NCI-H1694 (cell line): ENCODE measurements around the gene OR52B6.
"Not testable (repeated sequence)": the region's sequence is repeated elsewhere in the genome, so short reads cannot be mapped to it uniquely, and the experiment has no call there.

Experiments
- DNase-seq: peaks from one replicate; lab custom pipeline; 2025; lab: John Stamatoyannopoulos, UW

The OR52B6 gene, protein sequence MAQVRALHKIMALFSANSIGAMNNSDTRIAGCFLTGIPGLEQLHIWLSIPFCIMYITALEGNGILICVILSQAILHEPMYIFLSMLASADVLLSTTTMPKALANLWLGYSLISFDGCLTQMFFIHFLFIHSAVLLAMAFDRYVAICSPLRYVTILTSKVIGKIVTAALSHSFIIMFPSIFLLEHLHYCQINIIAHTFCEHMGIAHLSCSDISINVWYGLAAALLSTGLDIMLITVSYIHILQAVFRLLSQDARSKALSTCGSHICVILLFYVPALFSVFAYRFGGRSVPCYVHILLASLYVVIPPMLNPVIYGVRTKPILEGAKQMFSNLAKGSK

DNA sequence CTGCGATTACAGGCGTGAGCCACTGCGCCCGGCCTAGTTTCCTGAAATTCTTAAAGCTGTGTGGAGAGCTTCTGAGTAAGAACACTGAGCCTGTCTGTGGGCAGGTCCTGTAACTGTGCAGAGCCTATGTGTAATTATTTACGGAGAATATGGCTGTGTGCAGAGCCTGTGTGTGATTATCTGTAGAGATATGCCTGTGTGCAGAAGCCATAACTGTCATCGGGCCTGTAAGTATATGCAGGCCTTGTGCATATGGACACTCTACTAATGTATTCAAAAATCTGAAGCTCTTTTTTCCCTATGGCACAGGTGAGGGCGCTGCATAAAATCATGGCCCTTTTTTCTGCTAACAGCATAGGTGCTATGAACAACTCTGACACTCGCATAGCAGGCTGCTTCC, at the start of gene OR52B6:
Gene OR52B6 (plus strand): TSS at position 301 of the 400 bp plus-strand sequence. CDS start 0 bp downstream, at position 301.
- no peak for DNase-seq

DNA sequence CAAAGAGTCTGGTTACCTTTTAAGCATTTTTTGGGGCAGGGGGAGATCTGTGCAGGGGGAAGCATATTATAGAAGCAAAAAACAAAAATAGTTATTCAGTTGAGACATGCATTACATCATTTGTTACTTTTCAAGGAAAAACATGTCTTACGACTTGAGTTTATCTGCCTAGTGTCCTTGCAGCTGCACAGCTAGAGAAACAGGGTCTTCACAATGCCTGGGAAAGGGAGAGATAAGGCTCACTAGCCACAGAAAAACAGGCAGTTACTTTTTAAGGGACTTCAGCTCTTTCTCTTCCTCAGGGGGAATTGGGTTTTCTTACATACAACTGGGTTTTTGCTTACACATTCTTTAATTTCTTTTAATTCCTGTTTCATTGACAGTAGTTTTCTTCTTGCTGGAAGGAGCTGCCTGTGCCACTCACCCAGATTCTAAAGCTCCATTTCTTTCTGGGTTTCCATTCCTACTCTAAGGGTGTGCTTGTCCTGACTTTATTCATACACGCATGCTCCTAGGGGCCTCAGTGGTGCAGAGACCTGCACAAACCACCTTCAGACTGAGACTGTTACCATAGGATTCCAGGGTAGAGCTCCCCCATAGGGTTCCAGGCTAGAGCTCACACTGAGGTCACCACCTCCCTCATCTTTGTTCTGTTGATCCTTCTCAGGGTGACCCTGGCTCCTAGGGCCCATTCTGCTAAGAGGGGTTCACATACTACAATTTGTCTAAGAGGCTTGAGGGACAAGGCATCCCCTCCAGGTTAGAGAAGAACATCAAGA, 49.4 kb upstream of the OR52B6 start:
- no peak for DNase-seq

DNA sequence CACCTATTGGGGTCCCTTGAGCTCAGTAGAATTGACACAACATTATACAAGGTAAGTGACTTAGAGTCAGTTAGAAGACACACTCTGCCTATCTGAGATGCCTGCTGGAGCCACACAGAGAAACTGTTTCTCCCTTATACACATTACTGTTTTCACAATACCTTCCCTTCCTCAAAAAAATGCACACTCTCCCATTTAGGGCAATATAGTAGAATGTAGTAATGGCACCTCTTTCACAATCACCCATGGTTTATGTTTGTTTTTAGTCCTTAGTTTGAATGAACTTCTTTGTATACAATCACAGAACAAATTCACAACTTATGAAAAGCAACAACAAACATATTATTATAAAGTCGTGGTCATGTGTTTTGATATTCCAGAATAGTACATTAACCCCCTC, 46.6 kb upstream of the OR52B6 start:
- DNase-seq: no peak

DNA sequence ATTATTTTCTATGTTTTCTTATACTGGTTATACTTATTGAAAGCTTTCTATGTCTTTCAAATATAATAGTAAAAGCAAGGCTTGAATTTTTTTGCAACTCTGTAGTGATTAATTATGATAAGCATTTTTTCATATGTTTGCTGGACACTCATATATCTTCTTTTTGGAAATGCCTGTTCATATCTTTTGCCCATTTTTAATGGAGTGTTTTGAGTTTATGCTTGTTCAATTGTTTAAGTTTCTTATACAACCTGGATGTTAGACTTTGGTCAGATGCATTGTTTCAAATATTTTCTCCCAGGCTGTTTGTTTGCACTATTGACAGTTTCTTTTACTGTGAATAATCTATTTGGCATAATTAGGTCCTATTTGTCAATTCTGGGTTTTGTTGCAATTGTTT, 44.2 kb upstream of the OR52B6 start:
- no peak for DNase-seq

DNA sequence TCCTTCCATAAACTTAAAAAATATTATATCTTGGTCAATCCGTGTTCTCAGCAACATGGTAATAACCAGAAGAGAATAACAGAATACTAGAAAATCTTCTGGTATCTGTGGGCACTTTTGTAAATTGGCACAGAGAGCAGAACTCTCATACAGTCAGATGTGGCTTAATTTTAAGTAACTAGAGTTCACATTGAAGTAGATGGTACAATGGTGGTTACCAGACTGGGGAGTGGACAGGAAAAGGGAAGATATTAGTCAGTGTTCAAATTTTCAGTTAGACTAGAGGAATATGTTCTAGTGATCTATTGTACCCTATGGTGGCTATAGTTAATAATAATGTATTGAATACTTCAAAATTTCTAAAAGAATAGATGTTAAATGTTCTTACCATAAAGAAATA, 39.2 kb upstream of the OR52B6 start:
- DNase-seq: no peak

DNA sequence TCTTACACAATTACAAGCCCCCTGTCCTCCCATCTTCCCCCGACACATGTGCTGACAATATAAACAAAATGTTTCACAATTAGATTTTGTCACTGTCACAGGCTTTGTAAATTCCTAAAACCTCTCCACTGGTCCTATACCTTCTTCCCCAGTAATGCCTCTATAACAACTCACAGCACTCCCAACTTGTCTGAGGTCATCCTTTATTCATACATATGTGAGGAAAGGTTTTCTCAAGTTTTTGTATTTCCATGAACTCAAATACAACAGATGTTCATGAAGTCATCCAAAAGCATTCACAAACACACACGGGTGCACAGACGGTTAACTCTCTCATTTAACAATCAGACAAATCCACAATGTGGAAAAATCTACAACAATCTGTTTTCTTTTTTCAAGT, 34.2 kb upstream of the OR52B6 start:
- no peak for DNase-seq

DNA sequence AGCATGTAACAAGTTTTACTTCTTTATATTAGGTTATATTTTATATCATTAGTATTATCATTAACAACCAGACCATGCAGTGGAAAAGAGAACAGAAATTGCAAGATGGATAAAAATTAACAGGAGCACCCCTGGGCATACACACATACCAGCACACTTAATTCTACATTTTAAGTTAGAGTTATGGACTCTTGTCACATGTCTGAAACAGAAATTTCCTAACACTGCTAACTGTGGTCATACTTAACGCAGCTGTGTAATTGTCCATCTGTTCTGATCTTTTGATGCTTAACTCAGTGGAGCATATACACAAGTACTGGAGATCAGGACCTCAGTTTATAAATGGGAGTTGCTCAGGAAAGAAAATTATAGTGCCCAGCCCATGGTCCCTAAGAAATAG, 32.7 kb upstream of the OR52B6 start:
- no peak for DNase-seq

DNA sequence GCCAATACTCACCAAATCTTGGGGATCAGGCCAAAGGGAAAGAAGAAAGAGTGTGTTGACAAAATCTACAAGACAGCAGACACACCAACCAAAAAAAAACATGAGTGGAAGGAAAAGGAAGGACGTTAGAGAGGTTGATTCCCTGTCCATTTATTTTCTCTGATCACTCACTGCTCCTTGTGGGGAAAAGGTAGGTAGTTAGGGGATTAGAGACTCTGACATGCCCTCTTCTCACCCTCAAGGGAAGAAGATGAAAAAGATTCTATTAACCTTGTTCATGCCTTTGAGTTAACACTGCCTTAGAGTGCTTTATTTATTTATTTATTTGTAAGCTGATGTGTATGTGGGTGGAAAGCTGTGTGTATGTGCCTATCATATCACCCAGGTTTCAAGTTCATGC, 32.2 kb upstream of the OR52B6 start, which contains the start of gene OR52H1:
Gene OR52H1 (minus strand): TSS at position 101 of the 400 bp plus-strand sequence. CDS start 3,035 bp downstream, outside the sequence.
- no peak for DNase-seq

DNA sequence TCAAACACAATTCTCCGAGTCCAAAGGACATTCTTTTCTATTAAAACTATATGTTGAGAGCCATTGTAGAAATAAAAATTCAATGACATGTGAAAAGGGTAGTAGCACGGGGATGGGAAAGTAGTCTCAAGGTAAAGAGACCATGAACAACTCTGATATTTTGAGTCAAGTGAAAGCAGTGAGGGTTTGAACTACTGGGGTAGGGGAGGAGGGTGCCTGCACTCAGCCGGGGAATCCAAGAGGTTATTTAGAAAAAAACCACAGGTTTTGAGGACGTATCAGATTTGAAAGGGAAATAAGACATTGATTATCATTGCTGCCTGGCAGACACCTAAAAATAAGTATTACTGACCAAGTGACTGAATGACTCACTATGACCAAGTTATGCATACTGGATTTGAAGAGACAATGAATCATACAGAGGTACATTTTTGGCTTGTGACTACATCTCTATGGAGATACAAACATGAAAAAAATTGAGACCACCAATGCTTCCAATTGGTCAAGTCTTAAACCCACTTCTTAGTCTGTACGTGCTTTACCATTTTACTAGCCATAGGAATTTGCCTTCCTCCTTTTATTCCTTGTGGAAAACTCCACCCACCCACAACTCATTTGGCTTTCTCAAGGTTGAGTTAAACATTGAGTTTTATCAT, 30.1 kb upstream of the OR52B6 start:
- DNase-seq: no peak

DNA sequence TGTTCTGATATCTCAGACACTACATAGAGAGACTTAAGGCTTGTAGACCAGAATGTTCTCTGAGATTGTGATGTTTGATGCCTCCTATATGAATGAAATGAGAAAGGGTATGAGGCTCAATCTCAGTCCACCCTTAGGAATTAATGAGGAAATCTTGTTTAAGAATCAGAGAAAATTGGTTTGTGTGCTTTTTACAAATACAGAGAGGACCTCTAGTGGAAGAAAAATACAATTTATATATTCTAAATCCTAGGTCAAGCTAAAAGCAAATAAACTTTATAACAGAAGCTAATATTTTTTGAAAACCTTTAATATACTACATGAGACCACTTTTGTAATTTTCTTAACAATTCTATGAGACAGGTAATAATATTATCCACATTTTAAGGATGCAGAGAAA, 27.3 kb upstream of the OR52B6 start:
- DNase-seq: no peak

DNA sequence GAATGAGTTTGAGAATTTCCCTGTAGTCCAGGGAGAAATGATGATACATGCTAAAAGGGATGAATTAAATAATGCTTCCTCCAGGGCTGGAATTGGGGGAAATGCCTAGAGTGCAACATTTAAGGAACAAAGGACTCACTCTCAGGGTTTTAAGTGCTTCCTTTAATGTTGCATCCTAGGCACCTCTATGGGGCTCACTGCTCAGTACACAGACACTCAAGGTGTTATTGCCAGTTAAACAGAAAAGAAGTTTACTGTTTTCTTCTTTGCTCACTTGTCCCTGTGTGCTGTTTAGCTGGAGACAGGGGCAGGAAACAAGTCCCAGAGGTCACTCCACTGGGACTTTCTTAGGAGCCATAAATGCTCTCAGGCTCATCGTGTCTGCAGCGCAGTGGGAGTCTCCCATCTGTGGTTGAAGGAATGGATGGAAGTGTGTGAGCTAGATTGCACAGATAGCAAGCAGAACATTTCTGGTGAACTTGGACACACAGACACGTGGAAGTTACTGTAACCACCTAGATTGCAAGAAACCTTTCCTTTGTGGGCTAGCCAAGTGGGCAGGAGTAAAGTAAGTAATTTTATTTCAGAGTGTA, 24.0 kb upstream of the OR52B6 start:
- DNase-seq: no peak

DNA sequence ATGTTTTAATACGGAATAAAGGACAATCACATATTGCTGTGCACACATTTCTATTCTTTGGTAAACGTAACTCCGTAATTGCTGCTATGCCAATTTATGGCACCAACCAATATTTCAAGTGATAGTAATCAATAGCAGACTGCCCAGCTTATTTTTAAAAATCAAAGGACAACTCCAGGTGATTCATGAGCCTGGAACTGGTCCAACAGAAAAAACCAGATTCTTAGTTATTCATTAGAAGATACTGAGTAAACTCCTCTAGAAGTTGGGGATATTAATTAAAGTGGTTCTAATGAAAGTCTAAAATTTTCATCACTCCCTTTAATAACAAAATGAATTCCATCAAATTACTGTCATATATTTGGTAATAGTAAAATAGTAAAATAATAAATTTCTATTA, 22.9 kb upstream of the OR52B6 start:
- no peak for DNase-seq

DNA sequence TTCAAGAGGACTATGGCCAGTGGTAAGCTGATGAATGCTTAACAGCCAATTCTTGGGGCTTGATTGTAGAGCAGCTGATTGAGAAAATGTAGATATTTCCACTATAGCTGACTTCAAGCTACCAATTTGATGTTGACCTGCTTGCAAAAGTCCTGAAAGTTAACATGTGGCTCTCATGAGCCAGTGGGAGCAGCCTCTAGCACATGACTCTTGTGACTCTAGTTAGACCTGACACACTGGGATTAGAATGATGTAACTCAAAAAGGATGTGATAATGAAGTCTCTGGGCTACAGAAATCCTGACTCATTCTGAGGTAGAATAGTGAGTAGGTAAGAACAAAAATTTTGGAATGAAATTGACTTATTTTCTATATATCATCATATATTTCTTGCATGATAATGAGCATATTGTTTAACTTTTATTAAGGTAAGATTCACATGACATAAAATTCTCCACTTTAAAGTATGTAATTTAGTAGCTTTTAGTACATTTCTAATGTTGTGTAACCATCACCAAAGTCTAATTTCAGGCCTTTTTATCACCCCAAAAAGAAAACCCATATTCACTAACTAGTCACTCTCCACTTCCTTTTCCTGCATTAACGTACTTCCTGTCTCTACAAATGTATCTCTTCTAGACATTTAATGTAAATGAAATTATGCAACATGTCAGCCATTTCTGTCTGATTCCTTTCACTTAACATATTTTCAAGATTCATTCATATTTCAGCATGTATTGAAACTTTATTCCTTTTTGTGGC, 16.2 kb upstream of the OR52B6 start:
- DNase-seq: no peak

DNA sequence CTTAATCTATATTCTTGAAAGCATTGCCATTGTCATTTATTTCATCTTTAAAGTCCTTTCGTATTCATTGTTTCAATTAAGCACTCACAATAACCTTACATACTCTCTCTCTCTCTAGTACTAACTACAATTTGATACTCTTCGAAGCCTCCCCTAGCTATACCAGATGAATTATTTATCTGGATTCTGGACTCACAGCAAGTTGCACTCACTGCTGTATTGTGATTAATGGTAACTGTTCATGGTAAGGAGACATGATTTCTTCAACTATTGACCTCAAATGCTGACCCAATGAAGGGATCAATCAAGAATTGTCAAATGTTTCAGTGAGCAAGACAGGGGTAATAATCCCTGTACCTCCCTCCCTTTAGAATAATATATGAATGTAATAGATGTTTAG, 6.0 kb upstream of the OR52B6 start:
- DNase-seq: no peak

DNA sequence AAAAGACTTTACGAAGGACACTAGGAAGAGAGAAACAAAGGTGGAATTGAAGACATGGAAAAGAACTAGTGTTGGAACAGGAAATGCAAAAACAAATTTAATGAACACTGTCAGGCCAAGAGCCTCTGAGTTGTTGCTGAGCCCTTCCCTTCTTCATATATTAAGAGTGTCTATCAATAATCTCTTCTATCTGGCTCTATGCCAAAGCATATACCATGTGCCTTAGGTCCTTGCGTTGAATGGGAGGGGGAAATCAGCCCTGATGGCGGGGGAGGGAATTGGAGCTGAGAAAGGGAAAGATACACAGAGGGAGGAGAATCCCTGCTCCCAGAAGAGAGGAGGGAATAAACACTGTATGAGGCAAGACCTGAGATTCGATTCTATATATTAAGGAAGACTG, 5.5 kb upstream of the OR52B6 start:
- DNase-seq: no peak

DNA sequence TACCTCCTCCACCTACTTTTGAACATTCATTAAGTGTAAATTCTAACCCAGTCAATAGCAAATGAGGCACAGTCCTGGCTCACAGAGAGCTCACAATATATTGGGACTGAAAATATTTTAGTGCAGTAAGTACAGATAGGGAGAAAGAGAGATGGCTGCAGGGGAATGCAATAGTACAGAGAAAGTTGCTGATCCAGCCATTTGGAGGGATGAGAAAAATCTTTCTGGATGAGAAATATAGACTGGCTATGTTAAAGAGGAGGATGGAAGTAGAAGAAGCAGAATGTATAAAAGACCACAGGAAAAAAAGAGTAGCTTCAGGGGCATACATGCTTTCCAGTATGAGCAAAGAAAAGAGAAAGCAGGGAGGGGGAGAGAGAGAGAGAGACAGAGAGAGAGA, 3.6 kb upstream of the OR52B6 start:
- DNase-seq: no peak

DNA sequence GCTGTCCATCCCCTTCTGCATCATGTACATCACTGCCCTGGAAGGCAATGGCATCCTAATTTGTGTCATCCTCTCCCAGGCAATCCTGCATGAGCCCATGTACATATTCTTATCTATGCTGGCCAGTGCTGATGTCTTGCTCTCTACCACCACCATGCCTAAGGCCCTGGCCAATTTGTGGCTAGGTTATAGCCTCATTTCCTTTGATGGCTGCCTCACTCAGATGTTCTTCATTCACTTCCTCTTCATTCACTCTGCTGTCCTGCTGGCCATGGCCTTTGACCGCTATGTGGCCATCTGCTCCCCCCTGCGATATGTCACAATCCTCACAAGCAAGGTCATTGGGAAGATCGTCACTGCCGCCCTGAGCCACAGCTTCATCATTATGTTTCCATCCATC, 337 bp downstream of the OR52B6 start:
- DNase-seq: no peak

DNA sequence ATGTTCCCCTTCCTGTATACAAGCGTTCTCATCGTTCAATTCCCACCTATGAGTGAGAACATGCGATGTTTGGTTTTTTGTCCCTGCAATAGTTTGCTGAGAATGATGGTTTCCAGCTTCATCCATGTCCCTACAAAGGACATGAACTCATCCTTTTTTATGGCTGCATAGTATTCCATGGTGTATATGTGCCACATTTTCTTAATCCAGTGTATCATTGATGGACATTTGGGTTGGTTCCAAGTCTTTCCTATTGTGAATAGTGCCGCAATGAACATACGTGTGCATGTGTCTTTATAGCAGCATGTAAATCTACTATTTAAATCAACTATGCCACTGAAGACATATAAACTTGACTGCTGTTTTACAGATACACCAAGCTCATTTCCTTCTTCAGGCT, 3.8 kb downstream of the OR52B6 start:
- DNase-seq: not testable (repeated sequence)

DNA sequence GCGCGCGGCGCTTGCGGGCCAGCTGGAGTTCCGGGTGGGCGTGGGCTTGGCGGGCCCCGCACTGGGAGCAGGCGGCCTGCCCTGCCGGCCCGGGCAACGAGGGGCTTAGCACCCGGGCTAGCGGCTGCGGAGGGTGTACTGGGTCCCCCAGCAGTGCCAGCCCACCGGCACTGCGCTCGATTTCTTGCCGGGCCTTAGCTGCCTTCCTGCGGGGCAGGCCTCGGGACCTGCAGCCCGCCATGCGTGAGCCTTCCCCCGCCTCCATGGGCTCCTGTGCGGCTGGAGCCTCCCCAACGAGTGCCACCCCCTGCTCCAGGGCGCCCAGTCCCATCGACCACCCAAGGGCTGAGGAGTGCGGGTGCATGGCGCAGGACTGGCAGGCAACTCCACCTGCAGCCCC, 9.2 kb downstream of the OR52B6 start:
- DNase-seq: not testable (repeated sequence)

DNA sequence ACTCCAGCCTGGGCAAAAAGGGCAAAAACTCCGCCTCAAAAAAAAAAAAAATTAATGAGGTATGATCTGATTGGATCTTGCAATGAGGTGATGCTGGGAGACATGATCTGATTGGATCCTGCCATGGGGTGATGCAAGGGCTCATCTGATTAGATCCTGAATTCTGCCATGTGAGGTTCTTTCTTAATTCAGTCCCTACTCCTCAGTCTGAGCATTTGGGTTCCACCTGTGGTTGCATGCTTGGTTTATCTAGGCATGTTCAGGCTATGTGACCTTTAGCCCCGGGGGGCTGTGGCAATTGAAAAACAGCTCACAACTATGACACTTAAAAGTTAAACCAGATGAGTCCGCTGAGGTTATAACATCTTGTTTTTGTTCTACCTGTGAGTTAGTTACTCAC, 10.9 kb downstream of the OR52B6 start:
- no peak for DNase-seq

DNA sequence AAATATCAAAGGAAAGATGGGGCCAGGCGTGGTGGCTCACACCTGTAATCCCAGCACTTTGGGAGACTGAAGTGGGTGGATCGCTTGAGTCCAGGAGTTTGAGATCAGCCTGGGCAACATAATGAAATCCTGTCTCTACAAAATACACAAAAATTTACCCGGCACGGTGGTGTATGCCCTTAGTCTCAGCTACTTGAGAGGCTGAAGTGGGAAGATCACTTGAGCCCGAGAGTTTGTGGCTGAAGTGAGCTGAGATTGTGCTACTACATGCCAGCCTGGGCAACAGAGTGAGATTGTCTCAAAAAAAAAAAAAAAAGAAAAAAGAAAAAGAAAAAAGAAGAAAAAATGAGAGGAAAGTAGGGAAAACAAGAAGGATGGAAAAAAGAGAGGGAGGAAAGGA, 11.9 kb downstream of the OR52B6 start:
- DNase-seq: no peak

DNA sequence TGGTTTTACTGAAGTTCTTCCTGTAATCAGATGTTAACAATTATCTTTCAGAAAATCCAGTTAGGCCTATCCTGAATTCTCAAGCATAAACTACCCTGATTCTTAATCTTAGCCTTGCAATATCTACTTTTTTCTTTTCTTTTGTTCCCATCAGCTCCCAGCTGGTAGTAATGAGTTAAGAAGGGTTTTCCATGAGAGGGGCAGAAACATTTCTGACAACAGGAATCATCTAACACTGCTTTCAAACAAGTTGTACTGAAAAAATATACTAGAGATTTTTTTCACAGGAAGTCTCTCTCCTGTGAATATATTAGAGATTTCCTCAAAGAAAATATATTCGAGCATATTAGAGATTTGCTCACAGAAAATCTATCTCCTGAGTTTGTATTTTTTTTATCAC, 12.5 kb downstream of the OR52B6 start:
- DNase-seq: no peak
